K562 (cell line): ENCODE data around the gene CACTIN.

Experiments used
- POLR2AphosphoS5 ChIP-seq: IDR thresholded peaks from 2 replicates; pipeline ENCODE4 v1.6.1; 2011; ENCODE audit warnings: mild to moderate bottlenecking, low read depth, low read length, moderate library complexity; ENCODE audit not compliant: control insufficient read depth, insufficient read depth
- TF ChIP-seq, protein P1 (sequence below): conservative IDR thresholded peaks from 2 replicates; pipeline ENCODE4 v1.6.1; 2011; ENCODE audit warnings: low read depth, mild to moderate bottlenecking, low read length; ENCODE audit not compliant: control insufficient read depth

DNA sequence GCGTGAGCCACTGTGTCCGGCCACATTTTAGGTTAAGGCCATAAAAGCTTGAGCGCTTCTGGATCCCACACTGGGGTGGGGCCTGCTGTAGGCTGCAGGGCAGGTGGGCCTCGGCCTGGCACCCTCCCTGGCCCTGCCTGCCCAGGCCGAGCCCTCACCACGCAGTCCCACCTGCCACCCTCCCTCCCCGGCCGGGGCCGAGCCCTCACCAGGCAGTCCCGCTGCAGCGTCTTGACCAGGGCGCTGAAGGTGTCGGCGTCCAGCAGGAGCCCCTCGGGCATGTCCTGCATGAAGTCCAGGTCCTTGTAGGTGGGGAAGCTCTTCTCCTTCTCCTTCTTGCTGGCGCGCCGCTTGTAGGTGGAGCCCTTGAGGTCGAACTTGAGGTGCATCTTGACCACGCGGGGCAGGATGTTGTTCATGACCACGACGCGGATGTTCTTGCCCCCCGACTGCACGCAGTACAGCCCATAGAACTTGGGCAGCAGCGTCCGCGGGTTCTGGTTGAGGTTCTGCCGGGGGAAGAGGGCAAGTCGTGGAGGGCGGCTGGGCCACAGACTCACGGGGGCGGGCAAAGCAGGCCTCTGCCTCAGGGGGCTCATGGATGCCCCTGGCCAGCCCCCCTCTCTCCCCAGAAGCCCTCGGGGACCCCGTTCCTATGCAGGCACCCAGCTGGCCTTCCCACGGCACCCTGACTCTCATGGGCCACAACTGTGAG lies 26.6 kb upstream of the CACTIN start:
- no peak for TF ChIP-seq POLR2AphosphoS5
- TF ChIP-seq, protein P1, sequence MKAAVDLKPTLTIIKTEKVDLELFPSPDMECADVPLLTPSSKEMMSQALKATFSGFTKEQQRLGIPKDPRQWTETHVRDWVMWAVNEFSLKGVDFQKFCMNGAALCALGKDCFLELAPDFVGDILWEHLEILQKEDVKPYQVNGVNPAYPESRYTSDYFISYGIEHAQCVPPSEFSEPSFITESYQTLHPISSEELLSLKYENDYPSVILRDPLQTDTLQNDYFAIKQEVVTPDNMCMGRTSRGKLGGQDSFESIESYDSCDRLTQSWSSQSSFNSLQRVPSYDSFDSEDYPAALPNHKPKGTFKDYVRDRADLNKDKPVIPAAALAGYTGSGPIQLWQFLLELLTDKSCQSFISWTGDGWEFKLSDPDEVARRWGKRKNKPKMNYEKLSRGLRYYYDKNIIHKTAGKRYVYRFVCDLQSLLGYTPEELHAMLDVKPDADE: no peak
